Measurements from ENCODE around the gene FNBP1L. TPM values are rescaled to one million over a fixed set of nuclear protein-coding genes. Genes with fewer than 3 reads are reported as not detected.

Gene FNBP1L
- total and polyA plus RNA-seq, 9 donors = 32.7 to 64.1 (median 47.8) TPM

GRCh38 chr1:93559045-93559444, 111.1 kb downstream of the FNBP1L start:
- WGBS (ENCODE audit: insufficient coverage) = no CpG with 5 or more reads among the region's 2 CpGs
- H3K4me1 ChIP-seq (ENCODE audit: control insufficient read depth, insufficient read depth, low read length) = peaks cover 2% of the 10 kb centered on the region
- no peak for DNase-seq
- H3K9me3 ChIP-seq (replicated peaks; ENCODE audit: control insufficient read depth, low read depth, low read length) = no peaks in the 10 kb centered on the region
- H3K27ac ChIP-seq (ENCODE audit: low read length) = no peak overlapping the region
- peaks cover 14% of the 10 kb centered on the region for H3K36me3 ChIP-seq (ENCODE audit: control insufficient read depth, insufficient read depth, low read length)
- no peaks in the 10 kb centered on the region for H3K27me3 ChIP-seq (ENCODE audit: control insufficient read depth, insufficient read depth, low read length)
- no peak overlapping the region for H3K4me3 ChIP-seq (ENCODE audit: low read length)

- Histone ChIP-seq H3K4me3 (ENCODE audit: low read length) (no peak overlapping the region), H3K9me3 (replicated peaks; ENCODE audit: control insufficient read depth, low read depth, low read length) (no peaks in the 10 kb centered on the region), H3K27me3 (ENCODE audit: control insufficient read depth, insufficient read depth, low read length) (no peaks in the 10 kb centered on the region), H3K36me3 (ENCODE audit: control insufficient read depth, insufficient read depth, low read length) (peaks cover 14% of the 10 kb centered on the region), H3K4me1 (ENCODE audit: control insufficient read depth, insufficient read depth, low read length) (peaks cover 2% of the 10 kb centered on the region), H3K27ac (ENCODE audit: low read length) (no peak overlapping the region)
- DNase-seq = no peak
Observed at GRCh38 chr1:93559695-93560094, 111.8 kb downstream of the FNBP1L start.

GRCh38 chr1:93565496-93566206, 117.7 kb downstream of the FNBP1L start:
- H3K9me3 ChIP-seq (replicated peaks; ENCODE audit: control insufficient read depth, low read depth, low read length) = no peaks in the 10 kb centered on the region
- H3K27me3 ChIP-seq (ENCODE audit: control insufficient read depth, insufficient read depth, low read length) = no peaks in the 10 kb centered on the region
- peaks cover 9% of the 10 kb centered on the region for H3K4me1 ChIP-seq (ENCODE audit: control insufficient read depth, insufficient read depth, low read length)
- 33% methylated on average over 1 of the region's 4 CpGs for WGBS (ENCODE audit: insufficient coverage)
- H3K27ac ChIP-seq (ENCODE audit: low read length) = peak overlapping the region; percentile 73
- peak; percentile 72 for DNase-seq
- peaks cover 43% of the 10 kb centered on the region for H3K36me3 ChIP-seq (ENCODE audit: control insufficient read depth, insufficient read depth, low read length)
- no peak overlapping the region for H3K4me3 ChIP-seq (ENCODE audit: low read length)

GRCh38 chr1:93566227-93566626, 118.3 kb downstream of the FNBP1L start:
- peaks cover 9% of the 10 kb centered on the region for H3K4me1 ChIP-seq (ENCODE audit: control insufficient read depth, insufficient read depth, low read length)
- peaks cover 45% of the 10 kb centered on the region for H3K36me3 ChIP-seq (ENCODE audit: control insufficient read depth, insufficient read depth, low read length)

GRCh38 chr1:93567255-93567918, 119.5 kb downstream of the FNBP1L start:
- H3K36me3 ChIP-seq (ENCODE audit: control insufficient read depth, insufficient read depth, low read length) = peaks cover 52% of the 10 kb centered on the region
- DNase-seq = no peak
- no peaks in the 10 kb centered on the region for H3K9me3 ChIP-seq (replicated peaks; ENCODE audit: control insufficient read depth, low read depth, low read length)
- no peak overlapping the region for H3K4me3 ChIP-seq (ENCODE audit: low read length)
- H3K27me3 ChIP-seq (ENCODE audit: control insufficient read depth, insufficient read depth, low read length) = no peaks in the 10 kb centered on the region
- 86% methylated on average over 9 of the region's 15 CpGs for WGBS (ENCODE audit: insufficient coverage)
- H3K4me1 ChIP-seq (ENCODE audit: control insufficient read depth, insufficient read depth, low read length) = peaks cover 9% of the 10 kb centered on the region
- peak overlapping the region; percentile 20 for H3K27ac ChIP-seq (ENCODE audit: low read length)

More at GRCh38 chr1:93566227-93566626, 118.3 kb downstream of the FNBP1L start:
- Histone ChIP-seq H3K27me3 (ENCODE audit: control insufficient read depth, insufficient read depth, low read length) (no peaks in the 10 kb centered on the region), H3K4me3 (ENCODE audit: low read length) (no peak overlapping the region), H3K9me3 (replicated peaks; ENCODE audit: control insufficient read depth, low read depth, low read length) (no peaks in the 10 kb centered on the region), H3K27ac (ENCODE audit: low read length) (peak overlapping the region; percentile 73)
- WGBS (ENCODE audit: insufficient coverage) = 45% methylated on average over 2 of the region's 10 CpGs
- DNase-seq = no peak

- Histone ChIP-seq H3K4me1 (ENCODE audit: control insufficient read depth, insufficient read depth, low read length) (peaks cover 12% of the 10 kb centered on the region), H3K9me3 (replicated peaks; ENCODE audit: control insufficient read depth, low read depth, low read length) (no peaks in the 10 kb centered on the region), H3K27me3 (ENCODE audit: control insufficient read depth, insufficient read depth, low read length) (no peaks in the 10 kb centered on the region), H3K36me3 (ENCODE audit: control insufficient read depth, insufficient read depth, low read length) (peaks cover 67% of the 10 kb centered on the region), H3K4me3 (ENCODE audit: low read length) (no peak overlapping the region), H3K27ac (ENCODE audit: low read length) (no peak overlapping the region)
- WGBS (ENCODE audit: insufficient coverage) = no CpG with 5 or more reads among the region's 2 CpGs
- DNase-seq = no peak
Observed at GRCh38 chr1:93569489-93569888, 121.6 kb downstream of the FNBP1L start.

GRCh38 chr1:93571623-93572310, 123.8 kb downstream of the FNBP1L start:
- H3K27me3 ChIP-seq (ENCODE audit: control insufficient read depth, insufficient read depth, low read length) = no peaks in the 10 kb centered on the region
- H3K36me3 ChIP-seq (ENCODE audit: control insufficient read depth, insufficient read depth, low read length) = peaks cover 65% of the 10 kb centered on the region
- no peak overlapping the region for H3K4me3 ChIP-seq (ENCODE audit: low read length)
- no peaks in the 10 kb centered on the region for H3K9me3 ChIP-seq (replicated peaks; ENCODE audit: control insufficient read depth, low read depth, low read length)
- 89% methylated on average over 12 of the region's 12 CpGs for WGBS (ENCODE audit: insufficient coverage)
- no peak for DNase-seq
- H3K27ac ChIP-seq (ENCODE audit: low read length) = no peak overlapping the region
- H3K4me1 ChIP-seq (ENCODE audit: control insufficient read depth, insufficient read depth, low read length) = peaks cover 20% of the 10 kb centered on the region

- H3K27ac ChIP-seq (ENCODE audit: low read length) = peak overlapping the region; percentile 20
- H3K4me3 ChIP-seq (ENCODE audit: low read length) = no peak overlapping the region
- DNase-seq = no peak
- H3K9me3 ChIP-seq (replicated peaks; ENCODE audit: control insufficient read depth, low read depth, low read length) = no peaks in the 10 kb centered on the region
- no peaks in the 10 kb centered on the region for H3K27me3 ChIP-seq (ENCODE audit: control insufficient read depth, insufficient read depth, low read length)
- WGBS (ENCODE audit: insufficient coverage) = no CpG with 5 or more reads among the region's 1 CpG
- H3K4me1 ChIP-seq (ENCODE audit: control insufficient read depth, insufficient read depth, low read length) = peaks cover 39% of the 10 kb centered on the region
- H3K36me3 ChIP-seq (ENCODE audit: control insufficient read depth, insufficient read depth, low read length) = peaks cover 67% of the 10 kb centered on the region
Observed at GRCh38 chr1:93573940-93574469, 126.1 kb downstream of the FNBP1L start.

GRCh38 chr1:93574511-93574910, 126.6 kb downstream of the FNBP1L start:
- 65% methylated on average over 6 of the region's 7 CpGs for WGBS (ENCODE audit: insufficient coverage)
- H3K9me3 ChIP-seq (replicated peaks; ENCODE audit: control insufficient read depth, low read depth, low read length) = no peaks in the 10 kb centered on the region
- peaks cover 40% of the 10 kb centered on the region for H3K4me1 ChIP-seq (ENCODE audit: control insufficient read depth, insufficient read depth, low read length)
- H3K36me3 ChIP-seq (ENCODE audit: control insufficient read depth, insufficient read depth, low read length) = peaks cover 63% of the 10 kb centered on the region
- DNase-seq = no peak
- no peak overlapping the region for H3K4me3 ChIP-seq (ENCODE audit: low read length)
- peak overlapping the region; percentile 20 for H3K27ac ChIP-seq (ENCODE audit: low read length)
- no peaks in the 10 kb centered on the region for H3K27me3 ChIP-seq (ENCODE audit: control insufficient read depth, insufficient read depth, low read length)

GRCh38 chr1:93574991-93575390, 127.1 kb downstream of the FNBP1L start:
- Histone ChIP-seq H3K4me3 (ENCODE audit: low read length) (no peak overlapping the region), H3K27ac (ENCODE audit: low read length) (peak overlapping the region; percentile 76), H3K4me1 (ENCODE audit: control insufficient read depth, insufficient read depth, low read length) (peaks cover 43% of the 10 kb centered on the region), H3K36me3 (ENCODE audit: control insufficient read depth, insufficient read depth, low read length) (peaks cover 60% of the 10 kb centered on the region), H3K27me3 (ENCODE audit: control insufficient read depth, insufficient read depth, low read length) (no peaks in the 10 kb centered on the region), H3K9me3 (replicated peaks; ENCODE audit: control insufficient read depth, low read depth, low read length) (no peaks in the 10 kb centered on the region)
- no peak for DNase-seq
- 93% methylated on average over 2 of the region's 6 CpGs for WGBS (ENCODE audit: insufficient coverage)
